OCI-LY1 (cell line): ENCODE results near the gene VAMP5.

Source experiments
- EZH2 ChIP-seq: fragments of 200-600 bp; sonication (generic), shearing (Covaris generic); IDR thresholded peaks from 2 replicates; pipeline ENCODE4 v1.8.0; 2017; ENCODE audit warnings: borderline replicate concordance, mixed run types, mild to moderate bottlenecking, antibody characterized with exemption, low read length, moderate library complexity, mixed read lengths
- TF ChIP-seq, protein P1 (sequence below): fragments of 200-600 bp; sonication (generic), shearing (Covaris generic); IDR thresholded peaks from 2 replicates; pipeline ENCODE4 v1.5.1; 2017; ENCODE audit warnings: mild to moderate bottlenecking, antibody characterized with exemption, low read length, moderate library complexity, mixed read lengths

DNA sequence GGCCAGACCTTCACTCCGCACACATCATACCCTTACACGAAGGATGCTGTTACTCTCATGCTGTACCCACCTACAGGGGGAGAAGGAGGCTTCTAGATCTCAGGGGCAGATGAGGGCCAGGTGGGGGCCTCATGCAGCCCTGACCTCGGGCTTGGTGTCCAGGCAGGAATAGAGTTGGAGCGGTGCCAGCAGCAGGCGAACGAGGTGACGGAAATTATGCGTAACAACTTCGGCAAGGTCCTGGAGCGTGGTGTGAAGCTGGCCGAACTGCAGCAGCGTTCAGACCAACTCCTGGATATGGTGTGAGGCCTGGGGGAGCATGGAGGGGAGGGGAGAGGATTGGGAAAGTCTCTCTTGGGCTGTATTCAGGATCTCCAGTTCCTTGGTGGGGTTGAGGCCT is 7.3 kb downstream of the VAMP5 start:
- TF ChIP-seq, protein P1, sequence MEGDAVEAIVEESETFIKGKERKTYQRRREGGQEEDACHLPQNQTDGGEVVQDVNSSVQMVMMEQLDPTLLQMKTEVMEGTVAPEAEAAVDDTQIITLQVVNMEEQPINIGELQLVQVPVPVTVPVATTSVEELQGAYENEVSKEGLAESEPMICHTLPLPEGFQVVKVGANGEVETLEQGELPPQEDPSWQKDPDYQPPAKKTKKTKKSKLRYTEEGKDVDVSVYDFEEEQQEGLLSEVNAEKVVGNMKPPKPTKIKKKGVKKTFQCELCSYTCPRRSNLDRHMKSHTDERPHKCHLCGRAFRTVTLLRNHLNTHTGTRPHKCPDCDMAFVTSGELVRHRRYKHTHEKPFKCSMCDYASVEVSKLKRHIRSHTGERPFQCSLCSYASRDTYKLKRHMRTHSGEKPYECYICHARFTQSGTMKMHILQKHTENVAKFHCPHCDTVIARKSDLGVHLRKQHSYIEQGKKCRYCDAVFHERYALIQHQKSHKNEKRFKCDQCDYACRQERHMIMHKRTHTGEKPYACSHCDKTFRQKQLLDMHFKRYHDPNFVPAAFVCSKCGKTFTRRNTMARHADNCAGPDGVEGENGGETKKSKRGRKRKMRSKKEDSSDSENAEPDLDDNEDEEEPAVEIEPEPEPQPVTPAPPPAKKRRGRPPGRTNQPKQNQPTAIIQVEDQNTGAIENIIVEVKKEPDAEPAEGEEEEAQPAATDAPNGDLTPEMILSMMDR = no peak
- no peak for TF ChIP-seq EZH2
